ENCODE measurements around the gene WFDC8.

Gene WFDC8

GRCh38 chr20:45507011-45507820 is 71.9 kb downstream of the WFDC8 start (continued):
- TF ChIP-seq, protein P1, sequence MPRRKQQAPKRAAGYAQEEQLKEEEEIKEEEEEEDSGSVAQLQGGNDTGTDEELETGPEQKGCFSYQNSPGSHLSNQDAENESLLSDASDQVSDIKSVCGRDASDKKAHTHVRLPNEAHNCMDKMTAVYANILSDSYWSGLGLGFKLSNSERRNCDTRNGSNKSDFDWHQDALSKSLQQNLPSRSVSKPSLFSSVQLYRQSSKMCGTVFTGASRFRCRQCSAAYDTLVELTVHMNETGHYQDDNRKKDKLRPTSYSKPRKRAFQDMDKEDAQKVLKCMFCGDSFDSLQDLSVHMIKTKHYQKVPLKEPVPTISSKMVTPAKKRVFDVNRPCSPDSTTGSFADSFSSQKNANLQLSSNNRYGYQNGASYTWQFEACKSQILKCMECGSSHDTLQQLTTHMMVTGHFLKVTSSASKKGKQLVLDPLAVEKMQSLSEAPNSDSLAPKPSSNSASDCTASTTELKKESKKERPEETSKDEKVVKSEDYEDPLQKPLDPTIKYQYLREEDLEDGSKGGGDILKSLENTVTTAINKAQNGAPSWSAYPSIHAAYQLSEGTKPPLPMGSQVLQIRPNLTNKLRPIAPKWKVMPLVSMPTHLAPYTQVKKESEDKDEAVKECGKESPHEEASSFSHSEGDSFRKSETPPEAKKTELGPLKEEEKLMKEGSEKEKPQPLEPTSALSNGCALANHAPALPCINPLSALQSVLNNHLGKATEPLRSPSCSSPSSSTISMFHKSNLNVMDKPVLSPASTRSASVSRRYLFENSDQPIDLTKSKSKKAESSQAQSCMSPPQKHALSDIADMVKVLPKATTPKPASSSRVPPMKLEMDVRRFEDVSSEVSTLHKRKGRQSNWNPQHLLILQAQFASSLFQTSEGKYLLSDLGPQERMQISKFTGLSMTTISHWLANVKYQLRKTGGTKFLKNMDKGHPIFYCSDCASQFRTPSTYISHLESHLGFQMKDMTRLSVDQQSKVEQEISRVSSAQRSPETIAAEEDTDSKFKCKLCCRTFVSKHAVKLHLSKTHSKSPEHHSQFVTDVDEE (CRISPR knock-in tag; IDR thresholded peaks at IDR 0.05) = no peak

DNA sequence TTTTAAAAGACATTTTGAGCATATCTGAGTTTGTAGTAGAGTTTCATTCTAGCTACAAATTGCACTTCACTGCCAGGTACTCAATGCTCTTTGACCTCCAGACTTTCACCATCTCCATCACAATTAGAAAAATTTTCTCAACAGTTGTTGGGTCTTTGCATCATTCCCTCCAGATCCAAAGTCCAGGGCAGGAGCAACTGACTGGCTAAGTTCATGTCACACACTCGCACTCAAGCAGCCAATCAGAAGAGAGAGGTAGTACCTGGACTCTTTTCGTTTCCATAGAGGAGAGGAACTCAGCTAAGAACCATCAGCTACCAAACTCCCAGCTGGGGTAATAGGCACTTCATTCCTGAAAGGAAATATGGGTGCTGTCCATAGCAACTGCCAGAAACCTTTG is 72.7 kb downstream of the WFDC8 start:
- no peak for TF ChIP-seq ESRRG (CRISPR knock-in tag; IDR thresholded peaks at IDR 0.05)
- TF ChIP-seq PPARA (CRISPR knock-in tag; IDR thresholded peaks at IDR 0.05; ENCODE audit: borderline replicate concordance) = no peak
- no peak for TF ChIP-seq GLIS3 (CRISPR knock-in tag; IDR thresholded peaks at IDR 0.05)
- TF ChIP-seq TOX (CRISPR knock-in tag; IDR thresholded peaks at IDR 0.05; ENCODE audit: borderline replicate concordance) = no peak
- no peak for TF ChIP-seq ZNF565 (CRISPR knock-in tag; conservative IDR thresholded peaks at IDR 0.05; ENCODE audit: low read depth)
- no peak for TF ChIP-seq BACH2 (CRISPR knock-in tag; IDR thresholded peaks at IDR 0.05; ENCODE audit: borderline replicate concordance)
- no peak for ATAC-seq

GRCh38 chr20:45503403-45503802 is 75.7 kb downstream of the WFDC8 start:
- no peak for ATAC-seq
- TF ChIP-seq, protein P2, sequence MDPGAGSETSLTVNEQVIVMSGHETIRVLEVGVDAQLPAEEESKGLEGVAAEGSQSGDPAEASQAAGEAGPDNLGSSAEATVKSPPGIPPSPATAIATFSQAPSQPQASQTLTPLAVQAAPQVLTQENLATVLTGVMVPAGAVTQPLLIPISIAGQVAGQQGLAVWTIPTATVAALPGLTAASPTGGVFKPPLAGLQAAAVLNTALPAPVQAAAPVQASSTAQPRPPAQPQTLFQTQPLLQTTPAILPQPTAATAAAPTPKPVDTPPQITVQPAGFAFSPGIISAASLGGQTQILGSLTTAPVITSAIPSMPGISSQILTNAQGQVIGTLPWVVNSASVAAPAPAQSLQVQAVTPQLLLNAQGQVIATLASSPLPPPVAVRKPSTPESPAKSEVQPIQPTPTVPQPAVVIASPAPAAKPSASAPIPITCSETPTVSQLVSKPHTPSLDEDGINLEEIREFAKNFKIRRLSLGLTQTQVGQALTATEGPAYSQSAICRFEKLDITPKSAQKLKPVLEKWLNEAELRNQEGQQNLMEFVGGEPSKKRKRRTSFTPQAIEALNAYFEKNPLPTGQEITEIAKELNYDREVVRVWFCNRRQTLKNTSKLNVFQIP (CRISPR knock-in tag; IDR thresholded peaks at IDR 0.05; ENCODE audit: borderline replicate concordance, low read depth) = no peak
- TF ChIP-seq ZFP30 (CRISPR knock-in tag; IDR thresholded peaks at IDR 0.05) (no peak), BACH2 (CRISPR knock-in tag; IDR thresholded peaks at IDR 0.05; ENCODE audit: borderline replicate concordance) (no peak), GLIS3 (CRISPR knock-in tag; IDR thresholded peaks at IDR 0.05) (no peak), CSDC2 (CRISPR knock-in tag; IDR thresholded peaks at IDR 0.05) (no peak), CSRNP3 (CRISPR knock-in tag; IDR thresholded peaks at IDR 0.05) (no peak), ZNF70 (CRISPR knock-in tag; IDR thresholded peaks at IDR 0.05) (no peak), ZC3H10 (CRISPR knock-in tag; IDR thresholded peaks at IDR 0.05) (no peak), SNAI2 (CRISPR knock-in tag; IDR thresholded peaks at IDR 0.05) (no peak), ARNTL (CRISPR knock-in tag; IDR thresholded peaks at IDR 0.05; ENCODE audit: borderline replicate concordance, low read depth) (no peak)
- TF ChIP-seq, protein P1 (CRISPR knock-in tag; IDR thresholded peaks at IDR 0.05) = no peak

- TF ChIP-seq TCF4 (CRISPR knock-in tag; IDR thresholded peaks at IDR 0.05; ENCODE audit: borderline replicate concordance) (no peak), PPARA (CRISPR knock-in tag; IDR thresholded peaks at IDR 0.05; ENCODE audit: borderline replicate concordance) (no peak), BACH2 (CRISPR knock-in tag; IDR thresholded peaks at IDR 0.05; ENCODE audit: borderline replicate concordance) (no peak), ZNF565 (CRISPR knock-in tag; conservative IDR thresholded peaks at IDR 0.05; ENCODE audit: low read depth) (no peak), ISL1 (CRISPR knock-in tag; IDR thresholded peaks at IDR 0.05) (no peak), ARNTL (CRISPR knock-in tag; IDR thresholded peaks at IDR 0.05; ENCODE audit: borderline replicate concordance, low read depth) (no peak), CREB5 (CRISPR knock-in tag; IDR thresholded peaks at IDR 0.05; ENCODE audit: low read depth) (no peak), RARB (CRISPR knock-in tag; IDR thresholded peaks at IDR 0.05) (no peak)
- TF ChIP-seq, protein P1 (CRISPR knock-in tag; IDR thresholded peaks at IDR 0.05) = no peak
- ATAC-seq = no peak
Observed at GRCh38 chr20:45502561-45502960, 76.5 kb downstream of the WFDC8 start.
